OCI-LY7 (cell line): Measurements from ENCODE around the gene IL17RD.

Experiments used
- EZH2phosphoT487 ChIP-seq: fragments of 200-600 bp; sonication (generic); IDR thresholded peaks from 2 replicates; pipeline ENCODE4 v1.6.1; 2018; ENCODE audit warnings: low read depth, borderline replicate concordance, mild to moderate bottlenecking, mixed run types, antibody characterized with exemption, low read length, moderate library complexity, mixed read lengths
- TF ChIP-seq, protein P1 (sequence below): fragments of 200-600 bp; sonication (generic); conservative IDR thresholded peaks from 2 replicates; pipeline ENCODE4 v1.5.1; 2014; ENCODE audit warnings: mild to moderate bottlenecking, antibody characterized with exemption, low read length, moderate library complexity, mixed read lengths

DNA sequence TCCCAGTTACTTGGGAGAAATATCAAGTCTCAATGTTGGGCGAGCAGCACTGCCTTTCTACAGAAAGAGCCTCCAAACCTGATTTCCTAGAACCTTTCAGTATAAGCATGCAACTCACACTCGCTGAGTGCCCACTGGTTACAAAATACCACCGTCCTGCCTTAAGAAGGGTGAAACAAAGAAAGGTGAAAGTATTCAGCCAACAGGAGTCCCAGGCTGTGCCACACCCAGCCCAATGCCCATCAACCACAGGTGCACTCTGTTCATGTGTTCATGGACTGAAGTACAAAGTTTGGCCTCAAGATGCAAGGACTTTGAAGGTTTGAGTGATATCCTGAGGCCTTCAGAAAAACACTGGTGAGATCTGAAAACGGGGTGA lies 34.0 kb downstream of the IL17RD start:
- TF ChIP-seq, protein P1, sequence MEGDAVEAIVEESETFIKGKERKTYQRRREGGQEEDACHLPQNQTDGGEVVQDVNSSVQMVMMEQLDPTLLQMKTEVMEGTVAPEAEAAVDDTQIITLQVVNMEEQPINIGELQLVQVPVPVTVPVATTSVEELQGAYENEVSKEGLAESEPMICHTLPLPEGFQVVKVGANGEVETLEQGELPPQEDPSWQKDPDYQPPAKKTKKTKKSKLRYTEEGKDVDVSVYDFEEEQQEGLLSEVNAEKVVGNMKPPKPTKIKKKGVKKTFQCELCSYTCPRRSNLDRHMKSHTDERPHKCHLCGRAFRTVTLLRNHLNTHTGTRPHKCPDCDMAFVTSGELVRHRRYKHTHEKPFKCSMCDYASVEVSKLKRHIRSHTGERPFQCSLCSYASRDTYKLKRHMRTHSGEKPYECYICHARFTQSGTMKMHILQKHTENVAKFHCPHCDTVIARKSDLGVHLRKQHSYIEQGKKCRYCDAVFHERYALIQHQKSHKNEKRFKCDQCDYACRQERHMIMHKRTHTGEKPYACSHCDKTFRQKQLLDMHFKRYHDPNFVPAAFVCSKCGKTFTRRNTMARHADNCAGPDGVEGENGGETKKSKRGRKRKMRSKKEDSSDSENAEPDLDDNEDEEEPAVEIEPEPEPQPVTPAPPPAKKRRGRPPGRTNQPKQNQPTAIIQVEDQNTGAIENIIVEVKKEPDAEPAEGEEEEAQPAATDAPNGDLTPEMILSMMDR: no peak
- no peak for TF ChIP-seq EZH2phosphoT487
